ENCODE results near the gene ZFAND5.

DNA sequence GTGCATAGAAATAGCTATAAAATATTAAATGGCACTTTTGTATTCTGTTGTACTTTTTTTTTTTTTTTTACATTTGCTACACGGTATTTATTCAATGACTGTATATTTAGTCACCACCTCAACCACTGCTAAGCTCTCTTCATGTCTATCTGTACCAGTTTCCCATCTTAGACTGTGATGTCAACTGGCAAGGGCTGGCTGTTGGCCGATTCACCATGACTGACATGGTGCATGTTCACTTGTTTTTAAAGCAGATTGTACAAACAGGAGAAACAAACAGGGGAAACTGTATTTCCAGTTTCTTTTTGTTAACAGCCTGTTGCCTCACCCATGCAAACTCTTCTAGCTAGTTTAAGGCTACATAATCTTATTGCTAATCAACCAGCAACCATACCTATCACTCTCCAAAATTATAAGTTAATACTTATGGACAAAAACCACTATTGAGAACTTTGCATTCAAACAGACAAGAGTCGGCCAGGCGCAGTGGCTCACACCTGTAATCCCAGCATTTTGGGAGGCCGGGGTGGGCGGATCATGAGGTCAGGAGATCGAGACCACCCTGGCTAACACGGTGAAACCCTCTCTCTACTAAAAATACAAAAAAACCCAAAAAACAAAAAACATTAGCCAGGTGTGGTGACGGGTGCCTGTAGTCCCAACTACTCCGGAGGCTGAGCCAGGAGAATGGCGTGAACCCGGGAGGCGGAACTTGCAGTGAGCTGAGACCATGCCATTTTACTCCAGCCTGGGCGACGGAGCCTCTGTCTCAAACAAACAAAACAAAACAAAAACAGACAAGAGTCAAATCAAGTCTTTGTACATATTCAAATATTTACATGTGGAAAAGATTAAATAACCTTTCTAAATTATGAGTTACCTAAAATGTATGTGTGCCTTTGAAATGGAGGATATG lies 13.2 kb downstream of the ZFAND5 start:
- TF ChIP-seq TAF1 (IDR thresholded peaks at IDR 0.05; ENCODE audit: borderline replicate concordance, low read depth, low read length) (no peak), POLR2A (IDR thresholded peaks at IDR 0.05; ENCODE audit: low read depth, low read length) (no peak)
